Placental epithelial cell (primary cell): ENCODE data around the gene PC. TPM values are rescaled to one million over a fixed set of nuclear protein-coding genes. Genes with fewer than 3 reads are reported as not detected.

Source experiments
- small RNA-seq: library from RNA; depleted of rRNA; stranded (forward); fragments of <200 nt; gene quantifications from one replicate; pipeline ENCODE3, GENCODE V24; 2012
- total RNA-seq: library from RNA; depleted of rRNA; stranded (reverse); fragments of >200 nt; gene quantifications from 2 replicates; pipeline ENCODE4 v1.2.3, GENCODE V29; 2012

Gene PC, protein sequence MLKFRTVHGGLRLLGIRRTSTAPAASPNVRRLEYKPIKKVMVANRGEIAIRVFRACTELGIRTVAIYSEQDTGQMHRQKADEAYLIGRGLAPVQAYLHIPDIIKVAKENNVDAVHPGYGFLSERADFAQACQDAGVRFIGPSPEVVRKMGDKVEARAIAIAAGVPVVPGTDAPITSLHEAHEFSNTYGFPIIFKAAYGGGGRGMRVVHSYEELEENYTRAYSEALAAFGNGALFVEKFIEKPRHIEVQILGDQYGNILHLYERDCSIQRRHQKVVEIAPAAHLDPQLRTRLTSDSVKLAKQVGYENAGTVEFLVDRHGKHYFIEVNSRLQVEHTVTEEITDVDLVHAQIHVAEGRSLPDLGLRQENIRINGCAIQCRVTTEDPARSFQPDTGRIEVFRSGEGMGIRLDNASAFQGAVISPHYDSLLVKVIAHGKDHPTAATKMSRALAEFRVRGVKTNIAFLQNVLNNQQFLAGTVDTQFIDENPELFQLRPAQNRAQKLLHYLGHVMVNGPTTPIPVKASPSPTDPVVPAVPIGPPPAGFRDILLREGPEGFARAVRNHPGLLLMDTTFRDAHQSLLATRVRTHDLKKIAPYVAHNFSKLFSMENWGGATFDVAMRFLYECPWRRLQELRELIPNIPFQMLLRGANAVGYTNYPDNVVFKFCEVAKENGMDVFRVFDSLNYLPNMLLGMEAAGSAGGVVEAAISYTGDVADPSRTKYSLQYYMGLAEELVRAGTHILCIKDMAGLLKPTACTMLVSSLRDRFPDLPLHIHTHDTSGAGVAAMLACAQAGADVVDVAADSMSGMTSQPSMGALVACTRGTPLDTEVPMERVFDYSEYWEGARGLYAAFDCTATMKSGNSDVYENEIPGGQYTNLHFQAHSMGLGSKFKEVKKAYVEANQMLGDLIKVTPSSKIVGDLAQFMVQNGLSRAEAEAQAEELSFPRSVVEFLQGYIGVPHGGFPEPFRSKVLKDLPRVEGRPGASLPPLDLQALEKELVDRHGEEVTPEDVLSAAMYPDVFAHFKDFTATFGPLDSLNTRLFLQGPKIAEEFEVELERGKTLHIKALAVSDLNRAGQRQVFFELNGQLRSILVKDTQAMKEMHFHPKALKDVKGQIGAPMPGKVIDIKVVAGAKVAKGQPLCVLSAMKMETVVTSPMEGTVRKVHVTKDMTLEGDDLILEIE
- total RNA-seq = 4.3 and 11.2 TPM in 2 replicates

DNA sequence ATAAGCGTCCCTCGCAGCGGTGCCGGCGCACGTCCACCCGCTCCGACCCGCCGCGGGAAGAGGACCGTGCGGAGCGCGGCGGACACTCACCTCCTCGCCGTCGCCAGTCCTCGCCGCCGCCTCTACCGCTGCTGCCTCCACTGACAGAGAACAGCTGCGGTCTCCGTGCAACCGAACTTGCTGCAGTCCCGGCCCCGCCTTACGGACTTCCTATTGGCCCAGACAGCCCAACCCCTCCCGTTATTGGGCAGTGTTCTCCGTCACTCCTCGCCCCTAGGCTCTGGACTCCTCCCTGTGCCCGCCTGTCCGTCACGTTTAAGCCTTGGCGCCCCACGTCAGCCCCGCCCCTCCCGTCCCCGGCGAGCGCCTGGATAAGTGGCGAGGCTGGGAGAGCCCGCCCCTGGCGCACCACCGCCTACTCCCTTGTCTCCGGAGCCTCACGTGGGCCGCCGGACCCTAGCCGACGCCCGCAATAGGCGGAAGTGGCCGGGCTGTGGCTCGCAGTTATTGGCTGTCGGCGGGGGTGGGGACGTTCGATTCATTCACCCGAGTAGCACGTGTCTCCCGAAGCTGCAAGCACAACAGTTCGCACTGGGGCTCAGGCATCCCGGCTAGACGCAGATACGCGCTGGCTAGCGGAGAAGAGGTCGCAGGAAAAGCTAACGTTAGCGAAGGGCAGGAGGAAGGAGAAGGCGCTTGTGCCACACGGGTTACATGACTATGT lies at the start of gene PC:
PC (minus strand) TSS at position 152 of the 724 bp plus-strand sequence. CDS start 86,224 bp downstream, outside the sequence.

DNA sequence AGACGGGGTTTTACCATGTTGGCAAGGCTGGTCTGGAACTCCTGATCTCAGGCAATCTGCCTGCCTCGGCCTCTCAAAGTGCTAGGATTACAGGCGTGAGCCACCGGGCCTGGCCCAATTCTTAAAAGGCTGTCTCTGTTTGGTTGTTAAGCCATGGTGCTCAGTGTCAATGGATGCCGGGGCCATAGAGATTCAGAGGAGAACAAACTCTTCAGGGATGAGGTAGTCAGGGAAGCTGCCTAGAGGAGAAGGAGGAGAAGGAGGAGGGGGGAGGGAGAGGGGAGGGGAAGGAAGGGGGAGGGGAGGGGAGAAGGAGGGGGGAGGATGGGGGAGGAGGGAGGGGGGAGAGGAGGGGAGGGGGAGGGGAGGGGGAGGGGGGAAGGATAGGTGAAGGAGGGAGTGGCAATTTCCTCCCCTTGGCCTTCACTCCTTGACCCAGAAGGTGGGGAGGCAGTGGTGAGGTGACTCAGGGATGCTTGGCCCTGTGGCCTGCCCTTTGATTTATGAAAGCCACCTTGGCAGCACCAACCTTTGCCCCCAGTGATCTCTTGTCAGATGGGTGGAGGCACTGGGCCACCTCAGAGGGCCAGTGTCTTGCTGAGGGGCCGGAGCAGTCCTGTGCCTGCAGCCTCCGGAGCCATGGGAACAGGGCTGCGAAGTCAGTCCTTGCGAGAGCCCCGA lies 16.7 kb upstream of the PC start, which contains the start of gene C11orf86:
C11orf86 (plus strand) TSS at position 581 of the 681 bp plus-strand sequence; CDS start at position 640, 59 bp downstream.

DNA sequence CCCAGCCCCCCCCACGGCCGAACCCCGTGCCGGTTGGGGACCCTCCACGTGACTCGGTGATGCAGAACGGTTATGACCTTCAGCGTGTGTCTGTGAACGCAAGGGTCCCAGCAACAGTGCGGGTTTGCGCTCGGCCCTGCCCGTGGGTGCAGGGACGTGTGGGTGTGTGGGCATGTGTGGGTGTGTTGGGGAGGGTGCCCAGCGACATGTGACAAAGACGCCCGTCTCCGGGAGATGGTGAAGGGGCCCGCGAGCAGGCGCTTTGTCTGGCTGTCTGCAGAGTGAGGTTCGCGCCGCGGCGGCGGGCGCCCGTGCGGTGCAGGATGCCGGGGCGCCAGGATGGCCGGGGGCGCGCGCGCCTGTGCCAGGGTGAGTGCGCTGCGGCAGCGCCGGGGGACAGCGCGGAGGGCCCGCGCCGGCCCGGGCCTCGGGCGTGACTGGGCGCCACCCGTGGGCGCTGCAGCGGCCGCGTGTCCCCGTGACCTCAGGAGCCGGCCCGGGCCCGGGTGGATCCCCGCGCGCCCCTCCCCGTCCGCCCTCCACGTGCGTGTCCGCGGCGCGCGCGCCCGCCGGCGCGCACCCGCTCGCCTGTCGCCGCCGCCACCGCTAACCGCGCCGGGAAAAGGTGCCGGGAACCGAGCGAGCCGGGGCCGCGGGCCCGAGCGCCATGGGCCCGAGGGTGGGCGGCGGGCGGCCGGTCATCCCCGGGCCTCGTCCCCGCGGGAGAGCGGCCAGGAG lies 101.5 kb downstream of the PC start, which contains the start of gene LRFN4:
LRFN4 (plus strand) TSS at position 569 of the 738 bp plus-strand sequence. CDS start 681 bp downstream, outside the sequence.

DNA sequence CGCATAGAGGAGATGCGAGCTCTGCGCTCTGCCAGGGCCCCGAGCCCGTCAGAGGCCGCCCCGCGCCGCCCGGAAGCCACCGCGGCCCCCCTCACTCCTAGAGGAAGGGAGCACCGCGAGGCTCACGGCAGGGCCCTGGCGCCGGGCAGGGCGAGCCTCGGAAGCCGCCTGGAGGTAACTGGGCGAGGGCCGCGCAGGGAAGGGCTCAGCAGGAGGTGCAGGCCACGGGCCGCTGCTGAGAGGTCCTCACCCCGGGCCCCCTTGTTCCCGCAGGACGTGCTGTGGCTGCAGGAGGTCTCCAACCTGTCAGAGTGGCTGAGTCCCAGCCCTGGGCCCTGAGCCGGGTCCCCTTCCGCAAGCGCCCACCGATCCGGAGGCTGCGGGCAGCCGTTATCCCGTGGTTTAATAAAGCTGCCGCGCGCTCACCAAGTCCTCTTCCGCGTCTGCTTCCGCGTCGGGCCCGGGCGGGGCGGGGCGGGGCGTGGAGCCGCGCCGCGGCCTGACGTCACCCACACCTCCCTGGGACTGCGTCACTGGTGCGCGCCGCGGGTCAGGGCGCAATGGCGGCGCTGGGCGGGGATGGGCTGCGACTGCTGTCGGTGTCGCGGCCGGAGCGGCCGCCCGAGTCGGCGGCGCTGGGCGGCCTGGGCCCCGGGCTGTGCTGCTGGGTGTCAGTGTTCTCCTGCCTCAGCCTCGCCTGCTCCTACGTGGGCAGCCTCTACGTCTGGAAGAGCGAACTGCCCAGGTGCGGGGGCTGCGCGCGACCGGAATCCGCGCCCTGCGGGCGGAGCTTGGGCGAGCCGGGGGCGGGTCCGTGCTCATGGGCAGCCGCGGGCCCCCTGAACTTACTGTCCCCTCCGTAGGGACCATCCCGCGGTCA lies 115.0 kb downstream of the PC start, which contains the start of gene RCE1:
RCE1 (plus strand) TSS at position 546 of the 880 bp plus-strand sequence; CDS start at position 561, 15 bp downstream.

Small RNAs within 50 kb of the gene (small RNA-seq; reads per million reads assigned to genes)
- gene MIR3163 (1.3 reads per million, percentile 66 among the genes with 10 or more reads in this experiment), gene RNU7-23P (0.14 reads per million)

Other genes starting within 250 kb of the PC start
- 26.3 and 29.9 TPM in 2 replicates for gene SPTBN2, start 229.2 kb downstream of the PC start, total RNA-seq
- 18.1 and 26.0 TPM in 2 replicates for gene RCE1, start 114.9 kb downstream of the PC start, total RNA-seq
- 9.4 and 20.8 TPM in 2 replicates for gene LRFN4, start 101.3 kb downstream of the PC start, total RNA-seq
- gene C11orf86, start 16.9 kb upstream of the PC start, total RNA-seq = not detected in 2 replicates
- not detected in 2 replicates for gene SYT12, start 64.8 kb upstream of the PC start, total RNA-seq
- 51.4 and 158 TPM in 2 replicates for gene RHOD, start 98.5 kb upstream of the PC start, total RNA-seq
- 77.6 and 89.1 TPM in 2 replicates for gene KDM2A, start 160.9 kb upstream of the PC start, total RNA-seq